Measurements from ENCODE around the gene FAM50B.

Gene FAM50B

GRCh38 chr6:3873051-3873450 lies 23.9 kb downstream of the FAM50B start:
- no peak for DNase-seq (ENCODE audit: low spot score)

DNA sequence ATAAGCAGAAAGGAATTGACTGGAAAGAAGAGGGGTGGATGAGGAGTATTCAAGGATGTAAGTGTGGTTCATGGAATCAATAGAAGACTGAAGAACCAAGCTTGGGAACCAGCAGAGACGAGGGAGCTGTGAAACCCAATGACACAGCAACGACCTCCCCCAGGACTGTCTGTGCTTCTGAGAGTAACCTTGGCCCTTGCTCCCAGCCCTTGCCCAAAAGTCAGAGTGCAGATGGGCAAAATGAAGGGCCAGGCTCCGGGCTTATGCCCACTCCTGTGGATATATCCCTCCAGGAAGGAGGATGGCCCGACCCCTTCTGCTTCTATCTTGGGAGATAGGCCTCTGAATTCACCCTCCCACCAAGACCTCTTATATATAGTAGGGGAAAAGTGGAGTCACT lies 24.9 kb downstream of the FAM50B start:
- DNase-seq (ENCODE audit: low spot score) = no peak

DNA sequence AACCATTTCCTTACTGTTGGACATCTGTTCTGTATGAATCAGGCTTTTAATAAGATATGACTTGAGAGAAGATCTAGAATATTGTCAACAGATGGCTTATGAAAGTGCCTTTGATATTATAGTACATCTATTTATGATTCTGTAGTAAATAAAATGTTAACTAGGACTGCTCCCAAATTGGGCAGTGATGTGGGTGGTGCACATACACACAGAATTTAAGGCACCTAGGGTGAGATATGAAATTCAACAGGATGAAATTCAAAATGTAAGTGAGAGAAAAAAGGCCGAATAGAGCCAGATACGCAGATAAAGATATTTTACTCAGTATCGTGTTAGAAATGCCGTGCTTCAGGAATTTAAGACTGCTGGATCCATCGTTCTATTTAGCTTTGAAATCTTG lies 26.3 kb downstream of the FAM50B start:
- DNase-seq (ENCODE audit: low spot score) = no peak

DNA sequence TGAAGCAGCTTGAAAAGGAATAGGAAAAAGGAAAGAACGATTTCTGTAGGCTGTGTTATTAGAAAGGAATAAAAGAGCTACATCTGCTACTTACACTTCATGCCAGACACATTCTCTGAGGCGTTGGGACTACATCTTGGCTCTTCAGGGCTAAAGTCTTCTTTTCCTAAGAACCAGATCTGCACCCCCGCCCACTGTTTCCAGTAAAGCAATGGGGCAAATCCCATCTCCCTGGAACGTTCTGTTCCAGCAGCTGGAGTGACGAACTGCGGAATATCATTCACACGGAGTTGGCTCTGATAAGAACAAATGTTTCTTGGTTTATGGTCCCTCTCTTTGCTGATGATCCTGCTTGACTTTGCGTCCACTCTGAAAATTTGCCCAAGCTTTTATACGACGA lies 26.9 kb downstream of the FAM50B start:
- DNase-seq (ENCODE audit: low spot score) = no peak

GRCh38 chr6:3876866-3877265 lies 27.7 kb downstream of the FAM50B start:
- DNase-seq (ENCODE audit: low spot score) = no peak

- no peak for DNase-seq (ENCODE audit: low spot score)
Observed at GRCh38 chr6:3878048-3878666, 29.0 kb downstream of the FAM50B start.

DNA sequence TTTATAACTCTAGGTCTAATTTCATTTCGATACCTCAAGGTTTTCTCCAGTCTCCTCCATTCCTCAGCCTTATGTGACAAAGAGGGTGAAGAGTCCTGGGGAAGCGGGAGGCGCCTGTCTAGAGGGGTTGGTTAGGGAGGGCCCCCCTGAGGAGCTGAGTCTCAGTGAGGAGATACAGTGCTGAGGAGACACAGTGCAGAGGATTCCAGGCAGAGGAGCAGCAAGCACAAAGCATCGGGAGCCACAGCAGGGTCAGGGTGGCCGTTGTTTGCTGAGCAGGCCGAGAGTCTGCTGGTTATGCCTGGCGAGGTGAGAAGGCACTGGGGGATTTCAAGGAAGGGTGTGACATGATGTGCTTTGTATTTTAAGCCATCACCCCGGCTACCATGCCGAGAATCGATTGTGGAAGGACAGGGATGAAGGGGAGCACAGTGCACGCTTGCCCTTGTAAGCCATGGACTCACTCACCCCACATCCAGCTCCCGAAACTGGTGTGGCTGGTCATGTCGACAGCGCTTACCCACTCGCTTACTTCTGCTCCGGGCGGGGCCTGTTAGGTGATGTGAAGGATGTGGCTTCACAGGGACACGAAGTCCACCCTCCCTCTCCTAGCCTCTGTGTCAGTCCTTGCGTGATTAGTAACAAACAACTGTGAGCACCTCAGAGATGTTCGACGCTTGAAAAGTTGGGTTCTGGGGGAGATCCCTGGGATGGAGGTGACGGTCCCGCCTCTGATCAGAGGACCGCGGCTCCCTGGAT lies 30.2 kb downstream of the FAM50B start:
- no peak for DNase-seq (ENCODE audit: low spot score)

GRCh38 chr6:3881711-3882421 lies 32.7 kb downstream of the FAM50B start:
- DNase-seq (ENCODE audit: low spot score) = no peak

GRCh38 chr6:3882431-3882830 lies 33.3 kb downstream of the FAM50B start:
- no peak for DNase-seq (ENCODE audit: low spot score)

DNA sequence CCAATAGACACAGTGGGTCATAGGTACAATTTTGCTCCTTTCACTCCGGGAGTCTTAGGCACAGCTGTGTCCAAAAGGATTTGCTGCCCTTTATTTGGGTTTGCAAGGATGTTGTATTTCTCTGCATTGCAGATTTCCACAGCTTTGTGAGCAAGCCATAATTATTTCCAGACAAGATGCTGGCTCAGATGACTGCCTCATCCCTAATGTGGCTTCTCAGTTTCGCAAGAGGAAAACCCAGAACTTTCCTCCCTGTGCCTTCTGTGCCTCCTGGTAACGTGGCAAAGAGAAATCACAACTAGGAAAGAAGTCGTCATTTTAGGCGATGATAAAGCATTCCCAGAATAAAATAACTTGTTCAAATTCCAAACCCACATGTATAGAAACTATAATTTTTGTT lies 33.7 kb downstream of the FAM50B start:
- DNase-seq (ENCODE audit: low spot score) = no peak

- no peak for DNase-seq (ENCODE audit: low spot score)
Observed at GRCh38 chr6:3884007-3884745, 35.0 kb downstream of the FAM50B start.

GRCh38 chr6:3885262-3886036 lies 36.3 kb downstream of the FAM50B start:
- no peak for DNase-seq (ENCODE audit: low spot score)

DNA sequence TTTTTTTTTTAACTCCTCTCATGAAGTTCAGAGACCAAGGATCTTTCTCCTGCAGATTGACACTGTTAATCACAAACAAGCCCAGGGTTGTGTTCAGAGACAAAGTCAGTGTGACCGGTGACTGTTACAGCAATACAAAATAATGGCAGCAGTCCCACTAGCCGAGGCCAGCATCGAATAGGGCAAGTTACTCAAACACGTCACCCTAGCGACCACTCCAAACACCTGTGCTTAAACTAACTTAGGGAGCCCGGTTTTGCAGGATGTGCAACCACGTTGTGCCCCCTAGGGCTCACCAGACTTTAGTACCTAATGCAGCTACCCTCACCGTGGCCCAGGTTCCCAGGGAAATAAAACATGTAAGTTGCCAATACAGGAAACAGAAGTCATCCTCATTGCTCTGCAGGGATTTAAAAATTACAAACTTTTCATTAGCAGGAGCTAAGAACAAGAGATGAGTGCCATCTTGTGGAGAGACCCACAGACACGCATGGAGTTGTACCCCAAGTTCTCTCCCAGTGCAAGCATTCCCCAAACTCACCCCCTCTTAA lies 38.1 kb downstream of the FAM50B start:
- no peak for DNase-seq (ENCODE audit: low spot score)

DNA sequence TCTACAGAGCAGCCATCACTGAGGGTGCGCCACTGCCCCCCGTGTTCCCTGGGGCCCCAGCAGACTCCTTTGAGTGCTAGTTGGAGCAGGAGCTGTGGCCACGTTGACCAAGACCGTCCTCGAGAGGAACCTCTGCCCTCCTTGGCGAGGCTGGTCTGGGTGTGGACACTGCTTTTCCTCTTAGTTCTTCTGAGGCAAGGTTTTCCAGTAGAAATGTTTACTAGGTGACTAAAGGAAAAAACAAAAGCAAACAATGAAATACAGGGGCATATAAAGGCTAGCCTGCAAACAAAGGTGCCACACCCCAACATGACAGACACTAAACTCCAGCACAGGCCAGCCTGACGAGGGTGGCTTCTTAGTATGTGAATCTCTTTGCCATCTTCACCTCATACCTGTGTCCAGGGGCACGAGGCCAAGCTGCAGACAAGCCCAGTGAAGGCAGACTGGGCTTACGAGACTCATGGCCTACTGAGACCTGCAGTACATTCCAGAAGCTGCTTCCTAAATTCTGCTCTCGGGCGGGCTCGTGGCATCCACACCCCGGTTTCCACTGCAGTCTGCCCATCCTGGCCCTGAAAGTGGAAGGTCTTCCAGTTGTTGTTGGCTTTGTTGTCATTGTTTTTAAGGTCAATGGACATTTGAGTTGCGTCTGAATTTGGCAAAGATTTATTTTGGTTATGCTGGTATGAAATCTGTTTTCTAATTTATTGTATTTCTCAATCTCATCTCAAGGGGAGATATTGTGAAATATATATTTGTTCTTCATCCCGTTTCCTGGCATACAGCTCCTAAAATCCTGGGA lies 39.2 kb downstream of the FAM50B start:
- no peak for DNase-seq (ENCODE audit: low spot score)

DNA sequence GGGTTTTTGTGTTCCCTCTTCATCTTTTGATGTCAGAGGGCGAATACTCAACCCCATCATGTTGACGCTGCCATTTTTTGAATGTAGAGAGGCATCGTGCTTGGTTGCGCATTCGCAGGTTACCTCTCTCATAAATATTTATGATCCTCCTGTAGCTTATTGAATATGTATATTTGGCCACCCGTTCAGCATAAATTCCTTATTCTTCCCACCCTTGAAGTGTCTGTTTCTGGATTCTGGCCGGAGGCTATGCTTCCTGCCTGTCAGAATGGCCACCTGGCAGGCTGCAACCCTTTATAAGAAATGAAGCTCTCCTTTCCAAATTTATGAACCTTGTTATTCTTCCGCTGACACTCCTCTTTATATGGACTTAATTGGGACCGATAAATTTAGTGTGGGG lies 40.9 kb downstream of the FAM50B start:
- no peak for DNase-seq (ENCODE audit: low spot score)

GRCh38 chr6:3891883-3892282 lies 42.7 kb downstream of the FAM50B start:
- DNase-seq (ENCODE audit: low spot score) = no peak

DNA sequence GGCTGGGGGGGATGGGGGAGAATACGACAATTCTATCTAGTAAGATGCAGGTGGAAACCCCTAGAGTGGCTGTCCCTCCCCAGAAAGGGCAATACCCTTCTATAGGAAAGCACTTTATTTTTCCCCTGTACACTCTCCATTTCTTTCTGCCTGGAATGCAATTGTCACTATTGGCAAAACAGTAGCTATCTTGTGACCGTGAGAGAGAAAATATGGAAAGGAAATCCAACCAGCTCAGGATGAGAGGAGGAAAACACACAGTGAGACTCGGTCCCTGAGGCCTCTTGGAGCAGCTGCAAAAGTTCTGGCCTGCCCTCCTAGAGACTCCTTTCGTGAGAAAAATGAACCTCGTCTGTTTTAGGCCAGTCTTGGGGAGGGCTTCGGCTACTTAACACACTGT lies 43.4 kb downstream of the FAM50B start:
- DNase-seq (ENCODE audit: low spot score) = no peak

DNA sequence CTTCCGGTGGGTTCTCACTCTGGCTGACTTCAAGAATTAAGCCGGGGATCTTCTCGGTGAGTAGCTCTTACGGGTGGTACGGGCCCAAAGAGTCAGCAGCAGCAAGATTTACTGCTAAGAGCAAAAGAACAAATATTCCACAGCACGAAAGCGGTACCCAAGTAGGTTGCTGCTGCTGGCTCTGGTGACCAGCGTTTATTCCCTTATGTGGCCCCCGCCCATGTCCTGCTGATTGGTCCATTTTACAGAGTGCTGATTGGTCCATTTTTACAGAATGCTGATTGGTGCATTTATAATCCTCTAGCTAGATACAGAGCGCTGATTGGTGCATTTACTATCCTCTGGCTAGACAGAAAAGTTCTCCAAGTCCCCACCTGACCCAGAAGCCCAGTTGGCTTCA lies 44.3 kb downstream of the FAM50B start:
- DNase-seq (ENCODE audit: low spot score) = no peak

- no peak for DNase-seq (ENCODE audit: low spot score)
Observed at GRCh38 chr6:3893917-3894316, 44.7 kb downstream of the FAM50B start.

DNA sequence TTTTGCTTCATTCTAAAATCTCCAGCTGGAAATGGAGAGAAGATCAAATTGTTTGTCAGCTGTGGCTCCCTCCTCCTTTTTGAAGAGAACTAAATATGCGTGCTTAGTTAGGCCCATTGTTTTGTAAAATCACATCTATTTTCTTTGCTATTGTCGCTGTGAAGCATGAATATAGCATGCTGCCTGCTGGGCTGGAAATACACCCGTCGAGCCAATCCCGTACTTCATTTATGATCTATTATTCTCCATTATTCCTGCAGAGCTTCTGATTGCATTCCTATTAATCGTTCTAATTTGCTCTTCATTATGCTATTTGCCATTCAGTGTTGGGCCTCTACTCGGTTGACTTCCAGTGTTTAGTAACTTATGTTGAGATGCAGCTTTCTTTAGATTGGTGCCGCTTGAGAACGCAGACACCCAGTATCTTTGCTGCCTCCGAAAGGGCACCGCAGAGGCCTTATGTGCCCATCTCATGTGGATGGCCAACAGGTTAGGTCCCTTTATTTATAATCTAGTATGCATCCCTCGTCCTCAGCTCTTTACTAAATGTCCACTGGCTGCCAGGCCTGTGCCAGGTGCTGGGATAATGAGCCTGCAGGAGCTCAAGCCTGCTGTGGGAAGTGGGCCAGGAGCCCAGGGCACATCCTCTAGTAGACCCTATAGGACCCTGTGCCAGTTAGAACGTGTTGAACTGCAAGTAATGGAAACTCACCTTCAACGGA lies 45.6 kb downstream of the FAM50B start:
- DNase-seq (ENCODE audit: low spot score) = no peak
